ENCODE measurements around the gene OR9G1.
"Not testable (repeated sequence)": the region's sequence is repeated elsewhere in the genome, so short reads cannot be mapped to it uniquely, and the experiment has no call there.

OR9G1 gene

DNA sequence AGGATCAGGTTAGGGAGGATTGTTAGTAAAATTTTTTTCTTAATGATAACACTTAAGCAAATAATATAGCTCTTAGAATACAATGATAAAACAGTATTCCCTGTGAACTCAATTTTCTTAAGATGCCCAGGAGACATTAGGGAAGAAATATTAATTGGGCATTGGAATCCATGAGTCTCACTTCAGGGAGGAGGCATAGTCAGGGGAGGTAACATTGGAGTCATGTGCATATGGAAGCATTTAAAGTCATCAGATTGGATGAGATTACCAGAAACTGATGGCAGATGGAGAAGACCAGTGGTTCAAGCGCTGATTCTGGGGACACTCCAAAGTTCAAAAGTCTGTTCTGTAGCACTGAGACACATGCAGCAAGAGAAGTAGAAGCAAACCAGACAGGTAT is at the start of gene OR9G1:
Gene OR9G1 (plus strand): TSS at position 301 of the 400 bp plus-strand sequence. CDS start 1,293 bp downstream, outside the sequence.
- DNase-seq (ENCODE audit: low read depth in 2 of 2), result no peak

- DNase-seq (ENCODE audit: low read depth in 2 of 2), result no peak
Measured at GRCh38 chr11:56659755-56660154, 39.1 kb upstream of the OR9G1 start.

GRCh38 chr11:56663386-56663785 is 35.5 kb upstream of the OR9G1 start, which contains the start of gene OR5AR1:
TSS of gene OR5AR1 (plus strand) at chr11:56663686. CDS start at chr11:56663686, 0 bp downstream.
- no peak for DNase-seq (ENCODE audit: low read depth in 2 of 2)

DNA sequence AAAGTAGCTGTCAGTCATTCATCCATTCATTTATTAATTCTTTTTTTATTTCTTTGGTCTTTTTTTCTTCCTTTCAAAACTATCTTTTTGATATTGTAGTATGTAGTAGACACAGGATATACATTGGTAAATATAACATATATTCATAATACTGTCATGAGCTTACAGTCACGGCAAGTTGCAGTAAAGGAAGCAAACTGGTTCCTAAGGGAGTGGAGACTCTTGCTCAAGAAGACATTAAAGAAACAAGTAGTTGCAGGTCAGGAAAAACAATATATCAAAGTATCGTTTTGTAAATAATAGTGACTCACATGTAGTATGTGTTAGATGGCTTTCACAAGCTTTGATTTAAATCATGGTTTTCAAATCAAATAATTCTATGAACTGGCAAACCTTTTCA is 27.9 kb upstream of the OR9G1 start:
- DNase-seq (ENCODE audit: low read depth in 2 of 2), result no peak

GRCh38 chr11:56688554-56689100 is 10.3 kb upstream of the OR9G1 start:
- DNase-seq (ENCODE audit: low read depth in 2 of 2), result no peak

- DNase-seq (ENCODE audit: low read depth in 2 of 2), result not testable (repeated sequence)
Measured at GRCh38 chr11:56691179-56691578, 7.7 kb upstream of the OR9G1 start.

GRCh38 chr11:56693428-56693827 is 5.5 kb upstream of the OR9G1 start:
- DNase-seq (ENCODE audit: low read depth in 2 of 2), result no peak

- no peak for DNase-seq (ENCODE audit: low read depth in 2 of 2)
Measured at GRCh38 chr11:56700242-56700913, 1.5 kb downstream of the OR9G1 start.

- no peak for DNase-seq (ENCODE audit: low read depth in 2 of 2)
Measured at GRCh38 chr11:56700914-56701485, 2.1 kb downstream of the OR9G1 start.

GRCh38 chr11:56705784-56706396 is 7.0 kb downstream of the OR9G1 start:
- no peak for DNase-seq (ENCODE audit: low read depth in 2 of 2)

- no peak for DNase-seq (ENCODE audit: low read depth in 2 of 2)
Measured at GRCh38 chr11:56706486-56706885, 7.6 kb downstream of the OR9G1 start.

DNA sequence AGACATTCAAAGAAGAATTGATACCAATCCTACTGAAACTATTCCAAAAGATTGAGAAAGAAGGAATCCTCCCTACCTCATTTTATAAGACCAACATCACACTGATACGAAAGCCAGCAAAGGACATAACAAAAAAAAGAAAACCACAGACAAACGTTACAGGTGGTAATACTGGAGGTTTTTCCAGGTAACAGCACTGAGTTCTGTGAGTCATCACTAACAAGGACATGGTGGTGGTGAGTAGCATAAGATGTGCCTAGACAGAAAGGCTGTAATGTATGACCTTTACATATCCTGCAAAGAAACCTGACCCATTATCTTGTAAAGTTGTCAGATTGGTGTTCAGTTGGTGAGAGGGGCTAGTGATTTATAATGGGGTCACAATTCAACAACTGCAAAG is 15.3 kb downstream of the OR9G1 start:
- no peak for DNase-seq (ENCODE audit: low read depth in 2 of 2)

DNA sequence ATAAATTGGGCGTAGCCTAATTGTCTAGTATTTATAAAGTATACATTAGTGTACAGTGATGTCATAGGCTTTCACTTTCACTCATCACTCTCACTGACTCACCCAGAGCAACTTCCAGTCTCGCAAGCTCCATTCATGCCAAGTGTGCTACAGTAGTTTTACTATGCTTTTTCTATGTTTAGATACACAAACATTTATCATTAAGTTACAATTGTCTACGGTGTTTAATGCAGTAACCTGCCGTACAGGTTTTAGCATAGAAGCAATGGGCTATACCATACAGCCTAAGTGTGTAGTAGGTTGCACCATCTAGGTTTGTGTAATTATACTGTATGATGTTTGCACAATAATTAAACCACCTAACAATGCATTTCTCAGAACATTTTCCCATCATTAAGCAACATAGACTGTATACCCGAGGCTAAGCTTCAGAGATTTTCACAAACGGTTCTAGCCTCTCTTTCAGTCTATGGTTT is 17.5 kb downstream of the OR9G1 start:
- no peak for DNase-seq (ENCODE audit: low read depth in 2 of 2)

- DNase-seq (ENCODE audit: low read depth in 2 of 2), result no peak
Measured at GRCh38 chr11:56720513-56720912, 21.6 kb downstream of the OR9G1 start.

GRCh38 chr11:56740107-56740506 is 41.2 kb downstream of the OR9G1 start:
- DNase-seq (ENCODE audit: low read depth in 2 of 2), result no peak

DNA sequence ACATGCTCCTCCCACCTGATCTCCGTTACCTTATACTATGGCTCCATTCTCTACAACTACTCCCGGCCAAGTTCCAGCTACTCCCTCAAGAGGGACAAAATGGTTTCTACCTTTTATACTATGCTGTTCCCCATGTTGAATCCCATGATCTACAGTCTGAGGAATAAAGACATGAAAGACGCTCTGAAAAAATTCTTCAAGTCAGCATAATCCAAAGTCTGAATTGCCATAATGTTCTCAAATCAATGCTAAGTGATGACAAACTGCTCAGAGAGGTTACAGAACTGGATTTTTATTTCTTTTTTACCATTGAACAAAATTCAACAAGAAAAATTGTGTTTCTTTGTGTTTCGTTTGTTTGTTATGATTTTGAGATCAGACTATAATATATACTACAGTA is 42.0 kb downstream of the OR9G1 start:
- no peak for DNase-seq (ENCODE audit: low read depth in 2 of 2)

DNA sequence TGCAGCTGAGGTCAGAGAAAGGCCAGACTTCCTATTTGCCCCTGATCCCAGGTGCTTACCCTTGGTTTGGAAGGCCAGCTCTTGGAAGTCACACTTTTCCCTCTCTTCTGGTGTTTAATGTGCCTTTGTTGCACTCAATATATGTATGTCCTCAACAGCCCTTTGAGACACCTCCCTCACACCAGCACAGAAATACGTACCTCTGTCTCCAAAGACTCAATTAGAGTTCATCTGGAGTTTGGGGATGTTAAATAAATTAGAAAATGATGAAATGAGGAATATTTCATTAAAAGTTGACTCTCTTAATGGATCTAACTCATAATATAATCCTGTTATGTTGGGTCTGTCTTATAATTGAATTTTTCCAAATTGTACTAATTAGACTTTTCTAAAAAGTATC is 49.7 kb downstream of the OR9G1 start, which contains the start of gene OR9G4:
Gene OR9G4 (minus strand): TSS at position 101 of the 400 bp plus-strand sequence. CDS start 4,931 bp downstream, outside the sequence.
- no peak for DNase-seq (ENCODE audit: low read depth in 2 of 2)

DNA sequence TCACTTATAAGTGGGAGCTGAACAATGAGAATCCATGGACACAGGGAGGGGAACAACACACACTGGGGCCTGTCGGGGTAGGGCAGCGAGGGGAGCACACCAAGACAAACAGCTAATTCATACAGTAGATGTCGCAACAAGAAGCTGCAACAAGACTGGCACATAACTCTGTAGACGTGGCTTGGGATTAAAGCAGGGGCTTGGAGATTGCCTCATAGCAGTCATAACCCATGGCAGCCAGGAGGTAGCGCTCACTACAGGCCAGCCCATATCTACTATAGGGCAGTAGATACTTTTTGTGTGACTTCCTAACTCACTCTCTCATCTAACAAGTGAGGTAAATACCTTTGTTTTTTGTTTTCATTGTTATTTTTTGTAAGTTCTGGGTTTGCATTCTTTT is 51.3 kb downstream of the OR9G1 start:
- no peak for DNase-seq (ENCODE audit: low read depth in 2 of 2)

- no peak for DNase-seq (ENCODE audit: low read depth in 2 of 2)
Measured at GRCh38 chr11:56751480-56751879, 52.6 kb downstream of the OR9G1 start.
